HG02588 (cell line): Measurements from ENCODE around the gene SETDB2.

ENCODE experiments used
- ATAC-seq: cut with Tn5 transposase; IDR thresholded peaks from one replicate; pipeline ENCODE4 v1.9.1; 2021; ENCODE audit warnings: mild to moderate bottlenecking, moderate library complexity; ENCODE audit not compliant: unreplicated experiment

SETDB2 gene

GRCh38 chr13:49528161-49528560 lies 84.1 kb downstream of the SETDB2 start:
- ATAC-seq = no peak

GRCh38 chr13:49530457-49530856 lies 86.4 kb downstream of the SETDB2 start:
- no peak for ATAC-seq

DNA sequence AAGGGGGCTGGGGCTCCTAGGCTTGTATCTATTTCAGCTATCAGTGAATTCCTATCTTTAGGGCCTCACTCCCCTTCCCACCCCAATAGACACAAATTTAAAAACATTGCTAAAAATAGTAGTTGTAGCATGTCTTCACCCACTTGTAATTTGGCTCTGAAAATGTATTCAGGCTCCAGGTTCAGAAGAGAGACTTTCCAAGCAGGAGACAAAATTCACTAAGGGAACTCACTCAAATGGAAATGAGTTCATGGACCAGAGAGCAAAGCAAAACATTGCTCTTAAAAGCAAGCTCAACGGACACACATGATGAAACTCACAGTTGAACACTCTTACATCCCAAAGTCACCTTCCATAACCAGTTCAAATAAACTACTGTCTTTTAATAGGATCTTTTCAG lies 88.5 kb downstream of the SETDB2 start:
- ATAC-seq = no peak

GRCh38 chr13:49533011-49533410 lies 88.9 kb downstream of the SETDB2 start:
- no peak for ATAC-seq

- no peak for ATAC-seq
Observed at GRCh38 chr13:49533591-49534269, 89.7 kb downstream of the SETDB2 start.

GRCh38 chr13:49536144-49536873 lies 92.2 kb downstream of the SETDB2 start:
- ATAC-seq = no peak

DNA sequence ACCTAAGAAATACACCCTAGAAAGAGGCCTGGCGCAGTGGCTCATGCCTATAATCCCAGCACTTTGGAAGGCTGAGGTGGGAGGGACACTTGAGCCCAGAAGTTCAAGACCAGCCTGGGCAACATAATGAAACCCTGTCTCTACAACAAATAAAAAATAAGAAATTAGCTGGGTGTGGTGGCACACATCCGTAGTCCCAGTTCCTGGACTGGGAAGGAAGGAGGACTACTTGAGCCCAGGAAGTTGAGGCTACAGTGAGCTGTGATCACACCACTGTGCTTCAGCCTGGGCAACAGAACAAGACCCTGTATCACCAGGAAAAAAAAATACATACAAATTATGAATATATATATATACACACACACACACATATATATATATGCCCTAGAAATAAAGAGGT lies 94.3 kb downstream of the SETDB2 start:
- no peak for ATAC-seq

DNA sequence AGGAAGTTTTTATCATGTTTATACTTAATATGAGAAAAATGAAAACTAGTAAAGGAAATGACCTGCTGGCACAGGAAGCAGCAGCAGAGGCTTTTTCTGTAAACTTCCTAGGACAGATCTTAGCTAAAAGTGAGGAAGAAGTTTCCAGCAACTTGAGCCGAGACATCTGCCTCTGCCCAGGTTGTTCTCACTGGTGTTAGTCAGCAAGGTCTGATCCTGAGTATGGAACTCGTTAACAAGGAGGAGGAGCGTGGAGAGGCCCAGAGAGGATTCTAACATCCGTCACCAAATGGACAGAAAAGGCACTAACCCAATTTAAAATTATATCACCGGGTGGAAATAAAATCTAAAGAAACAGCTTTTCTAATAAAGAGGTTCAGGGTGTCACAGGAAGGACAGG lies 95.2 kb downstream of the SETDB2 start:
- no peak for ATAC-seq

GRCh38 chr13:49539746-49540145 lies 95.7 kb downstream of the SETDB2 start:
- ATAC-seq = no peak

GRCh38 chr13:49540552-49540951 lies 96.5 kb downstream of the SETDB2 start:
- ATAC-seq = no peak

GRCh38 chr13:49543656-49544055 lies 99.6 kb downstream of the SETDB2 start:
- no peak for ATAC-seq
